Tibial artery (tissue), 4 donors: ENCODE measurements around the gene ITGB4.
A peak's percentile ranks its signal among the peaks of the same experiment; 100 is the strongest.

Experiments
- DNase-seq, 2 donors: peaks; one replicate each; pipeline ENCODE4 v3.0.0-alpha.2; 2019
- H3K27ac ChIP-seq, 2 donors: fragments of 200-600 bp; sonication (generic) in 1 of 2; 1 replicate in 1 of 2; 2 replicates in 1 of 2; pipeline ENCODE4 v1.5.1; 2018 to 2019; ENCODE audit warnings: mild to moderate bottlenecking in 1 of 2
- H3K27me3 ChIP-seq, 2 donors: fragments of 200-600 bp; sonication (generic) in 1 of 2; one replicate each; pipeline versions ENCODE4 v1.5.1 to v1.6.0; 2016 to 2019
- H3K36me3 ChIP-seq, 3 donors: fragments of 200-600 bp; sonication (generic) in 2 of 3; one replicate each; pipeline ENCODE4 v1.5.1; 2016 to 2019; ENCODE audit warnings: mild to moderate bottlenecking in 2 of 3
- H3K4me1 ChIP-seq, 4 donors: fragments of 200-600 bp; sonication (generic) in 2 of 4; 1 replicate in 3 of 4; 2 replicates in 1 of 4; pipeline ENCODE4 v1.5.1; 2016 to 2019
- H3K4me3 ChIP-seq, 2 donors: fragments of 200-600 bp; sonication (generic) in 1 of 2; 1 replicate in 1 of 2; 2 replicates in 1 of 2; pipeline ENCODE4 v1.5.1; 2018 to 2019; ENCODE audit warnings: mild to moderate bottlenecking in 2 of 2
- H3K9me3 ChIP-seq, 3 donors: fragments of 200-600 bp; sonication (generic) in 1 of 3; one replicate each; pipeline ENCODE4 v1.5.1; 2016 to 2019
- CTCF ChIP-seq, 2 experiments: fragments of 200-600 bp in 1 of 2; fragments of 450-650 bp in 1 of 2; IDR thresholded peaks; one replicate each; pipeline ENCODE4 v1.5.1; 2017 to 2019; ENCODE audit warnings: antibody characterized with exemption in 2 of 2, mild to moderate bottlenecking in 1 of 2, moderate library complexity in 1 of 2
- intact Hi-C: fragments of 100-400 bp; cut with DNase I; formaldehyde crosslinking; loops from one replicate; pipeline ENCODE4 v1.15.0; 2023; ENCODE audit warnings: low total_unique reads

Gene ITGB4

GRCh38 chr17:75692976-75693375 lies 28.3 kb upstream of the ITGB4 start:
- H3K4me3 ChIP-seq, result peak overlapping the region in 1 of 2 donors; percentile 15
- H3K27ac ChIP-seq, result peak overlapping the region; percentile 89 to 95
- TF ChIP-seq CTCF (IDR thresholded peaks at IDR 0.05), result no peak
- no peaks in the 10 kb centered on the region for H3K9me3 ChIP-seq
- no peaks in the 10 kb centered on the region for H3K27me3 ChIP-seq
- no peak for DNase-seq
- H3K4me1 ChIP-seq, result peaks cover 0 to 75% (median 30%) of the 10 kb centered on the region in 4 donors
- peaks cover 7 to 39% (median 28%) of the 10 kb centered on the region in 3 donors for H3K36me3 ChIP-seq
- intact Hi-C loops, result no loop called here

- intact Hi-C loops, result no loop called here
These were observed 27.5 kb upstream of the ITGB4 start for GRCh38 chr17:75693500-75694481.

GRCh38 chr17:75694536-75694935 lies 26.7 kb upstream of the ITGB4 start:
- Histone ChIP-seq H3K27ac (peak overlapping the region; percentile 89 to 95), H3K4me3 (no peak overlapping the region), H3K36me3 (peaks cover 8 to 42% (median 32%) of the 10 kb centered on the region in 3 donors), H3K27me3 (no peaks in the 10 kb centered on the region), H3K9me3 (no peaks in the 10 kb centered on the region), H3K4me1 (peaks cover 0 to 71% (median 25%) of the 10 kb centered on the region in 4 donors)
- TF ChIP-seq CTCF (IDR thresholded peaks at IDR 0.05), result no peak
- no peak for DNase-seq
- intact Hi-C loops, result no loop called here

More at GRCh38 chr17:75693500-75694481, 27.5 kb upstream of the ITGB4 start:
- H3K4me3 ChIP-seq, result peak overlapping the region in 1 of 2 donors; percentile 15
- H3K27ac ChIP-seq, result peak overlapping the region; percentile 89 to 95
- peak; percentile 23 to 29 for TF ChIP-seq CTCF (IDR thresholded peaks at IDR 0.05)
- peak; percentile 87 to 97 for DNase-seq
- no peaks in the 10 kb centered on the region for H3K9me3 ChIP-seq
- H3K27me3 ChIP-seq, result no peaks in the 10 kb centered on the region
- peaks cover 0 to 72% (median 26%) of the 10 kb centered on the region in 4 donors for H3K4me1 ChIP-seq
- peaks cover 8 to 41% (median 30%) of the 10 kb centered on the region in 3 donors for H3K36me3 ChIP-seq

GRCh38 chr17:75695141-75695829 lies 26.0 kb upstream of the ITGB4 start:
- Histone ChIP-seq H3K4me1 (peaks cover 0 to 79% (median 25%) of the 10 kb centered on the region in 4 donors), H3K27ac (peak overlapping the region; percentile 89 to 95), H3K9me3 (no peaks in the 10 kb centered on the region), H3K27me3 (no peaks in the 10 kb centered on the region), H3K4me3 (no peak overlapping the region), H3K36me3 (peaks cover 14 to 49% (median 39%) of the 10 kb centered on the region in 3 donors)
- TF ChIP-seq CTCF (IDR thresholded peaks at IDR 0.05), result no peak
- intact Hi-C loops, result no loop called here
- DNase-seq, result no peak

- Histone ChIP-seq H3K4me3 (no peak overlapping the region), H3K9me3 (no peaks in the 10 kb centered on the region), H3K27ac (peak overlapping the region; percentile 89 to 95), H3K36me3 (peaks cover 19 to 49% (median 40%) of the 10 kb centered on the region in 3 donors), H3K4me1 (peaks cover 0 to 74% (median 25%) of the 10 kb centered on the region in 4 donors), H3K27me3 (no peaks in the 10 kb centered on the region)
- no peak for DNase-seq
- no peak for TF ChIP-seq CTCF (IDR thresholded peaks at IDR 0.05)
- intact Hi-C loops, result no loop called here
These were observed 25.4 kb upstream of the ITGB4 start for GRCh38 chr17:75695830-75696271.
